Endothelial cell (in vitro differentiated cells): Measurements from ENCODE around the gene SLC43A3. TPM values are rescaled to one million over a fixed set of nuclear protein-coding genes. Genes with fewer than 3 reads are reported as not detected.

ENCODE experiments used
- DNase-seq: peaks from one replicate; pipeline ENCODE4 v3.0.0; 2021; ENCODE audit warnings: low spot score
- H3K27ac Mint-ChIP-seq: one replicate; pipeline ENCODE4 v1.8.0; 2021; ENCODE audit warnings: mixed read lengths, inconsistent platforms; ENCODE audit not compliant: unreplicated experiment
- H3K27me3 Mint-ChIP-seq: one replicate; pipeline ENCODE4 v1.8.0; 2021; ENCODE audit warnings: mild to moderate bottlenecking, moderate library complexity, mixed read lengths, inconsistent platforms; ENCODE audit not compliant: unreplicated experiment
- H3K36me3 Mint-ChIP-seq: one replicate; pipeline ENCODE4 v1.8.0; 2021; ENCODE audit warnings: mild to moderate bottlenecking, low read depth, mixed read lengths, inconsistent platforms; ENCODE audit not compliant: unreplicated experiment
- H3K4me1 Mint-ChIP-seq: one replicate; pipeline ENCODE4 v1.8.0; 2021; ENCODE audit warnings: mild to moderate bottlenecking, mixed read lengths, inconsistent platforms; ENCODE audit not compliant: unreplicated experiment
- H3K4me3 Mint-ChIP-seq: one replicate; pipeline ENCODE4 v1.8.0; 2021; ENCODE audit warnings: mild to moderate bottlenecking, mixed read lengths, inconsistent platforms; ENCODE audit not compliant: unreplicated experiment
- H3K9me3 Mint-ChIP-seq: one replicate; pipeline ENCODE4 v1.8.0; 2021; ENCODE audit warnings: mixed read lengths, inconsistent platforms; ENCODE audit not compliant: unreplicated experiment
- CTCF ChIP-seq: fragments of 200-600 bp; sonication (generic); IDR thresholded peaks from one replicate; pipeline ENCODE4 v1.5.0; 2021; ENCODE audit warnings: antibody characterized with exemption; ENCODE audit not compliant: unreplicated experiment
- total RNA-seq: library from RNA; stranded (reverse); fragmentation: NEBNext Ultra II Directional; extraction: Animal tissue kit (Norgen Biotek cat#: 25700); gene quantifications from one replicate; pipeline ENCODE4 v1.2.1, GENCODE V29; 2021; ENCODE audit not compliant: unreplicated experiment

SLC43A3 gene
- total RNA-seq, 1 donor from 2014 or later, result 17.5 TPM

GRCh38 chr11:57357856-57358255 lies 69.1 kb downstream of the SLC43A3 start:
- TF ChIP-seq CTCF, result no peak
- DNase-seq, result no peak
- Mint-ChIP-seq H3K27ac (no peak overlapping the region), H3K27me3 (peaks cover 5% of the 10 kb centered on the region), H3K36me3 (no peaks in the 10 kb centered on the region), H3K4me3 (no peak overlapping the region), H3K9me3 (no peaks in the 10 kb centered on the region), H3K4me1 (no peaks in the 10 kb centered on the region)

GRCh38 chr11:57357310-57357709 lies 69.6 kb downstream of the SLC43A3 start:
- Mint-ChIP-seq H3K27ac (no peak overlapping the region), H3K36me3 (no peaks in the 10 kb centered on the region), H3K9me3 (no peaks in the 10 kb centered on the region), H3K4me1 (no peaks in the 10 kb centered on the region), H3K4me3 (no peak overlapping the region), H3K27me3 (peaks cover 5% of the 10 kb centered on the region)
- no peak for TF ChIP-seq CTCF
- DNase-seq, result no peak

Other genes starting within 250 kb of the SLC43A3 start
- gene LRRC55, start 245.2 kb downstream of the SLC43A3 start, total RNA-seq, result 4.7 TPM
- 48.8 TPM for gene APLNR, start 189.9 kb downstream of the SLC43A3 start, total RNA-seq
- 122 TPM for gene TNKS1BP1, start 102.2 kb downstream of the SLC43A3 start, total RNA-seq
- gene SSRP1, start 91.2 kb downstream of the SLC43A3 start, total RNA-seq, result 134 TPM
- 0.23 TPM for gene P2RX3, start 88.8 kb downstream of the SLC43A3 start, total RNA-seq
- not detected for gene PRG3, start 46.0 kb downstream of the SLC43A3 start, total RNA-seq
- gene PRG2, start 36.5 kb downstream of the SLC43A3 start, total RNA-seq, result not detected
- 0.62 TPM for gene RTN4RL2, start 33.4 kb upstream of the SLC43A3 start, total RNA-seq
- gene SLC43A1, start 88.6 kb upstream of the SLC43A3 start, total RNA-seq, result 10.4 TPM
- gene TIMM10, start 103.6 kb upstream of the SLC43A3 start, total RNA-seq, result 60.2 TPM
- gene SMTNL1, start 110.5 kb upstream of the SLC43A3 start, total RNA-seq, result 45.2 TPM
- 56.2 TPM for gene UBE2L6, start 140.6 kb upstream of the SLC43A3 start, total RNA-seq
- gene SERPING1, start 170.6 kb upstream of the SLC43A3 start, total RNA-seq, result 347 TPM
- gene YPEL4, start 222.8 kb upstream of the SLC43A3 start, total RNA-seq, result not detected
- gene CLP1, start 230.6 kb upstream of the SLC43A3 start, total RNA-seq, result 31.1 TPM
- gene ZDHHC5, start 241.0 kb upstream of the SLC43A3 start, total RNA-seq, result 78.3 TPM